Mesothelial cell of epicardium (in vitro differentiated cells): Measurements from ENCODE around the gene RAPGEF3. TPM values are rescaled to one million over a fixed set of nuclear protein-coding genes. Genes with fewer than 3 reads are reported as not detected.

ENCODE experiments used
- DNase-seq, 2 experiments: peaks; one replicate each; pipeline ENCODE4 v3.0.0; 2021; ENCODE audit warnings: low spot score in 2 of 2; ENCODE audit not compliant: unreplicated experiment in 2 of 2
- H3K27ac Mint-ChIP-seq: 2 replicates; pipeline ENCODE4 v1.8.0; 2021; ENCODE audit warnings: mixed read lengths
- H3K27me3 Mint-ChIP-seq: 2 replicates; pipeline ENCODE4 v1.8.0; 2021; ENCODE audit warnings: low read depth, mixed read lengths
- H3K36me3 Mint-ChIP-seq: 2 replicates; pipeline ENCODE4 v1.8.0; 2021; ENCODE audit warnings: mixed read lengths
- H3K4me1 Mint-ChIP-seq: 2 replicates; pipeline ENCODE4 v1.8.0; 2021; ENCODE audit warnings: mixed read lengths
- H3K4me3 Mint-ChIP-seq: 2 replicates; pipeline ENCODE4 v1.8.0; 2021; ENCODE audit warnings: mild to moderate bottlenecking, moderate library complexity, mixed read lengths
- H3K9me3 Mint-ChIP-seq: 2 replicates; pipeline ENCODE4 v1.8.0; 2021; ENCODE audit warnings: mixed read lengths
- CTCF ChIP-seq: fragments of 200-600 bp; sonication (generic); IDR thresholded peaks from one replicate; pipeline ENCODE4 v1.5.0; 2021; ENCODE audit warnings: antibody characterized with exemption; ENCODE audit not compliant: unreplicated experiment
- total RNA-seq: library from RNA; stranded (reverse); gene quantifications from 3 replicates; pipeline ENCODE4 v1.2.1, GENCODE V29; 2021

Gene RAPGEF3
- total RNA-seq, 1 donor from 2014 or later, result 19.4 TPM

- H3K4me3 Mint-ChIP-seq, result no peak overlapping the region
- H3K9me3 Mint-ChIP-seq, result no peaks in the 10 kb centered on the region
- no peaks in the 10 kb centered on the region for H3K27me3 Mint-ChIP-seq
- DNase-seq, result peak; percentile 52 to 77
- H3K4me1 Mint-ChIP-seq, result peaks cover 30% of the 10 kb centered on the region
- H3K27ac Mint-ChIP-seq, result peak overlapping the region; percentile 84
- no peaks in the 10 kb centered on the region for H3K36me3 Mint-ChIP-seq
- TF ChIP-seq CTCF, result peak; percentile 57
Measured at GRCh38 chr12:47717443-47718193, 41.1 kb downstream of the RAPGEF3 start.

- no peak for DNase-seq
- no peak overlapping the region for H3K4me3 Mint-ChIP-seq
- H3K27me3 Mint-ChIP-seq, result no peaks in the 10 kb centered on the region
- H3K9me3 Mint-ChIP-seq, result no peaks in the 10 kb centered on the region
- TF ChIP-seq CTCF, result no peak
- no peaks in the 10 kb centered on the region for H3K36me3 Mint-ChIP-seq
- no peak overlapping the region for H3K27ac Mint-ChIP-seq
- peaks cover 24% of the 10 kb centered on the region for H3K4me1 Mint-ChIP-seq
Measured at GRCh38 chr12:47717046-47717442, 41.6 kb downstream of the RAPGEF3 start.

GRCh38 chr12:47715877-47716548 lies 42.7 kb downstream of the RAPGEF3 start:
- H3K27me3 Mint-ChIP-seq, result no peaks in the 10 kb centered on the region
- H3K36me3 Mint-ChIP-seq, result no peaks in the 10 kb centered on the region
- no peak overlapping the region for H3K4me3 Mint-ChIP-seq
- DNase-seq, result no peak
- H3K27ac Mint-ChIP-seq, result no peak overlapping the region
- TF ChIP-seq CTCF, result no peak
- peaks cover 19% of the 10 kb centered on the region for H3K4me1 Mint-ChIP-seq
- H3K9me3 Mint-ChIP-seq, result no peaks in the 10 kb centered on the region

GRCh38 chr12:47715393-47715876 lies 43.2 kb downstream of the RAPGEF3 start:
- no peak overlapping the region for H3K27ac Mint-ChIP-seq
- H3K4me1 Mint-ChIP-seq, result peaks cover 19% of the 10 kb centered on the region
- no peaks in the 10 kb centered on the region for H3K36me3 Mint-ChIP-seq
- no peak overlapping the region for H3K4me3 Mint-ChIP-seq
- no peaks in the 10 kb centered on the region for H3K27me3 Mint-ChIP-seq
- peak; percentile 85 for TF ChIP-seq CTCF
- no peaks in the 10 kb centered on the region for H3K9me3 Mint-ChIP-seq
- peak in 1 of 2 experiments; percentile 74 for DNase-seq

- Mint-ChIP-seq H3K4me3 (no peak overlapping the region), H3K4me1 (peaks cover 19% of the 10 kb centered on the region), H3K27ac (no peak overlapping the region), H3K9me3 (no peaks in the 10 kb centered on the region), H3K27me3 (no peaks in the 10 kb centered on the region), H3K36me3 (no peaks in the 10 kb centered on the region)
- no peak for TF ChIP-seq CTCF
- DNase-seq, result no peak
Measured at GRCh38 chr12:47714826-47715386, 43.8 kb downstream of the RAPGEF3 start.
